MCF 10A (cell line): Measurements from ENCODE around the gene UBE2V1. TPM values are rescaled to one million over a fixed set of nuclear protein-coding genes. Genes with fewer than 3 reads are reported as not detected.

Source experiments
- BruUV-seq: library from RNA; stranded (reverse); fragments of 400-500 nt; replicated peaks from 2 replicates; lab custom pipeline; 2021; lab: Mats Ljungman, UMichigan
- CTCF ChIA-PET: fragments of 300-600 bp; sonication (Branson Sonifier 250); formaldehyde crosslinking; extraction: SDS; loops from one replicate; lab custom pipeline; 2021; ENCODE audit warnings: antibody characterized with exemption, inconsistent platforms; lab: Yijun Ruan, JAX
- POLR2A ChIA-PET: fragments of 300-600, 350-650 bp; sonication (Branson Sonifier 250); formaldehyde crosslinking; extraction: SDS; loops from one replicate; lab custom pipeline; 2020; ENCODE audit warnings: antibody characterized with exemption, inconsistent platforms; lab: Yijun Ruan, JAX
- DNase-seq: peaks from one replicate; pipeline ENCODE4 v3.0.0-alpha.2; 2018; ENCODE audit not compliant: unreplicated experiment
- H3K27ac Mint-ChIP-seq: one replicate; pipeline ENCODE4 v1.8.0; 2022; ENCODE audit warnings: mild to moderate bottlenecking, low read depth, mixed read lengths; ENCODE audit not compliant: unreplicated experiment
- H3K27me3 Mint-ChIP-seq: one replicate; pipeline ENCODE4 v1.8.0; 2022; ENCODE audit warnings: mixed read lengths; ENCODE audit not compliant: insufficient read depth, unreplicated experiment
- H3K36me3 Mint-ChIP-seq: one replicate; pipeline ENCODE4 v1.8.0; 2022; ENCODE audit warnings: mild to moderate bottlenecking, moderate library complexity, mixed read lengths; ENCODE audit not compliant: insufficient read depth, unreplicated experiment
- H3K4me1 Mint-ChIP-seq: one replicate; pipeline ENCODE4 v1.8.0; 2022; ENCODE audit warnings: mixed read lengths; ENCODE audit not compliant: insufficient read depth, unreplicated experiment
- H3K4me3 Mint-ChIP-seq: one replicate; pipeline ENCODE4 v1.8.0; 2022; ENCODE audit warnings: mild to moderate bottlenecking, moderate library complexity, mixed read lengths; ENCODE audit not compliant: unreplicated experiment
- H3K9me3 Mint-ChIP-seq: one replicate; pipeline ENCODE4 v1.8.0; 2022; ENCODE audit warnings: mixed read lengths; ENCODE audit not compliant: unreplicated experiment
- intact Hi-C: fragments of 100-400 bp; cut with micrococcal nuclease; formaldehyde crosslinking; loops from 2 replicates; pipeline ENCODE4 v1.14.1; 2022
- total RNA-seq: library from RNA; stranded (reverse); gene quantifications from 2 replicates; pipeline ENCODE4 v1.2.3, GENCODE V29; 2022
- TF ChIP-seq, protein P1 (sequence below): fragments of 200-600 bp; IDR thresholded peaks from one replicate; pipeline ENCODE4 v1.8.0; 2022; ENCODE audit warnings: antibody characterized with exemption, mild to moderate bottlenecking; ENCODE audit not compliant: unreplicated experiment

Gene UBE2V1
- total RNA-seq, 1 experiment from 2014 or later: 99.5 TPM

DNA sequence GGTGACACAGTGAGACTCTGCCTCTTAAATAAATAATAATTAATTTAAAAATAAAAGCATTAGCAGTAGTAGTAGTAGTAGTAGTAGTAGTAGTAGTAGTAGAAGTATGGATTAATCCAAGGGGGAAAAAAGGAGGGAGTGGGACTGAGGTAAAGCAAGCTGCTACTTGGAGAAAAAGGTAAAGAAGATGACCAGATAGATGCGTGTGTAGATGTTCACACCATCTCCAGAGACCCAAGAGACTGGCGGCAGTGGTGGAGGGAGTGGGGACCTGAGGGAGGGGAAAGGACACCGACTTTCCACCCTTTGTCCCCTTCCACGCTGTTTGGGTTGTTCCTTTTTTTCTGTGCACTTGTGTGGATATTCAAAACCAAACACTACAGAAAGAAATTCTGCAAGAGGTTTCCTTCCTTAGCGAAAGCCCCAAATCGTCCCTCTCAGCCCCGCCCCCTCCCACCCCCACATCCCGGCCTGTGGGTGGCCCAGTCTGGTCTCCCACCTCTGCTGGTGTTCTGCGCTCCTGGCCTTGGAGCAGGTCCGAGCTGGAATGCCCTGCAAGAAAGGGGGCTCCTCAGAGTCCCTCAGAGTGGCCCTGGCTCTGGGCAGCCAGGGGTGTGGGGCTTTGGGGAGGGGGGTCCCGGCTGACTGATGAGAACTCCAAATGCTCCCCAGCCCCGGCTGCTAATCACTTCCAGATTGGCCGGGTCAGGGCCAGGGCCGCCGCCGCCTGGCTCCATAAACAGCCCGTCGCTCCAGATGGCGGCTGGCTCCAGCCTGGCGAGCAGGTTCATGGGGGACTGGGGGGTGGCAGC lies 60.2 kb downstream of the UBE2V1 start:
- DNase-seq: no peak
- ChIA-PET CTCF (interaction anchor here (0.6 to 1.2 kb wide), 5 partner anchors 14 to 73 kb away, joined by 3 to 7 read pairs (median 3); no protein-coding TSS in a partner anchor), POLR2A (interaction anchor here (0.7 to 0.8 kb wide), 2 partner anchors 30 to 50 kb away, joined by 3 read pairs; no protein-coding TSS in a partner anchor)
- TF ChIP-seq, protein P1, sequence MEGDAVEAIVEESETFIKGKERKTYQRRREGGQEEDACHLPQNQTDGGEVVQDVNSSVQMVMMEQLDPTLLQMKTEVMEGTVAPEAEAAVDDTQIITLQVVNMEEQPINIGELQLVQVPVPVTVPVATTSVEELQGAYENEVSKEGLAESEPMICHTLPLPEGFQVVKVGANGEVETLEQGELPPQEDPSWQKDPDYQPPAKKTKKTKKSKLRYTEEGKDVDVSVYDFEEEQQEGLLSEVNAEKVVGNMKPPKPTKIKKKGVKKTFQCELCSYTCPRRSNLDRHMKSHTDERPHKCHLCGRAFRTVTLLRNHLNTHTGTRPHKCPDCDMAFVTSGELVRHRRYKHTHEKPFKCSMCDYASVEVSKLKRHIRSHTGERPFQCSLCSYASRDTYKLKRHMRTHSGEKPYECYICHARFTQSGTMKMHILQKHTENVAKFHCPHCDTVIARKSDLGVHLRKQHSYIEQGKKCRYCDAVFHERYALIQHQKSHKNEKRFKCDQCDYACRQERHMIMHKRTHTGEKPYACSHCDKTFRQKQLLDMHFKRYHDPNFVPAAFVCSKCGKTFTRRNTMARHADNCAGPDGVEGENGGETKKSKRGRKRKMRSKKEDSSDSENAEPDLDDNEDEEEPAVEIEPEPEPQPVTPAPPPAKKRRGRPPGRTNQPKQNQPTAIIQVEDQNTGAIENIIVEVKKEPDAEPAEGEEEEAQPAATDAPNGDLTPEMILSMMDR: no peak
- intact Hi-C loops: no loop called here
- Mint-ChIP-seq H3K27me3 (no peaks in the 10 kb centered on the region), H3K4me1 (no peaks in the 10 kb centered on the region), H3K36me3 (no peaks in the 10 kb centered on the region), H3K27ac (no peak overlapping the region), H3K9me3 (no peaks in the 10 kb centered on the region), H3K4me3 (no peak overlapping the region)
- no TSS peak for BruUV-seq

DNA sequence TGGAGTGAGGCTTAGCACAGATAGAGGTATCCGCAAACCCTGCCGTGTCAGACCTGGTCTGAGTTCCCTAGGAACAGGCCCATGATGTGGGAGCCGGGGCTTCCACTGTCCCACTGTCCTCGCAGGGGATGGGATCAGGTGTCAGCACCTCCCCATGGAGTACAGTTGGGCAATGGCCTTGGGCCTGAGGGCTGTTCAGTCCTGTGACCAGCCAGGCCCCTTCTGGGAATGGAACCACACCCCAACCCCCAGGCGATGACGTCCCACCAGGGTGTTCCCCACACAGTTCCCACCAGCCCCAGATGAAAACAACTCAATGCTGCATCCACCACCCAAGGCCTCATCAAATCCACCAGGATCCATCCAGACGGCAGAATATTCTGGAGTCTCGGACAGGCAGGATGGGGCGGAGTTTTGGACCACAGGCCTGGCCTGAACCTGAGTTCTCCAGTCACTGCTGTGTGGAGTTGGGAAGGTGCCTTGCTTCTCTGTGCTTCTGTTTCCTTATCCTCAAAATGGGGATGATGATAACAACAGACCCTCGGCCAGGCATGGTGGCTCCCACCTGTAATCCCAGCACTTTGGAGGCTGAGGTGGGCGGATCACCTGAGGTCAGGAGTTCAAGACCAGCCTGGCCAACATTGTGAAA lies 62.2 kb downstream of the UBE2V1 start:
- H3K27ac Mint-ChIP-seq: no peak overlapping the region

DNA sequence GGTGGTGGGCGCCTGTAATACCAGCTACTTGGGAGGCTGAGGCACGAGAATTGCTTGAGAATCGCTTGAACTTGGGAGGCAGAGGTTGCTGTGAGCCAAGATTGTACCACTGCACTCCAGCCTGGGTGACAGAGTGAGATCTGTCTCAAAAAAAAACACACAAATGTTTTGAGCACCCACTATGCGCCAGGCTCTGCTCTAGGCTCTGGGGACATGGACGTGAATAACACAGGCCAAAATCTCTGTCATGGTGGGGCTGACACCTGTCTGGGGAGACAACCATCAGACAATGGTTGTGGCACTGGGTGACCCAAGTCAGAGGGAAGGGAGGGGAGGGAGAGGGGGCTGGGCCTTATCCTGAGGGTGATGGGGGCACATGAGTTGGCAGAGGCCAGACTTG lies 62.7 kb downstream of the UBE2V1 start:
- peaks cover 6% of the 10 kb centered on the region for H3K36me3 Mint-ChIP-seq
- H3K27me3 Mint-ChIP-seq: no peaks in the 10 kb centered on the region
- no TSS peak for BruUV-seq
- H3K4me3 Mint-ChIP-seq: no peak overlapping the region
- H3K4me1 Mint-ChIP-seq: no peaks in the 10 kb centered on the region
- no peak overlapping the region for H3K27ac Mint-ChIP-seq
- ChIA-PET CTCF (interaction anchor here (1.3 kb wide), 1 partner anchor 71 kb away, joined by 5 read pairs; no protein-coding TSS in a partner anchor), POLR2A (no interaction called here)
- no peak for DNase-seq
- TF ChIP-seq, protein P1: no peak
- H3K9me3 Mint-ChIP-seq: peaks cover 7% of the 10 kb centered on the region
- intact Hi-C loops: no loop called here

More for the DNA sequence above, 62.2 kb downstream of the UBE2V1 start:
- H3K36me3 Mint-ChIP-seq: peaks cover 5% of the 10 kb centered on the region
- peaks cover 5% of the 10 kb centered on the region for H3K9me3 Mint-ChIP-seq
- H3K4me1 Mint-ChIP-seq: no peaks in the 10 kb centered on the region
- no TSS peak for BruUV-seq
- H3K4me3 Mint-ChIP-seq: no peak overlapping the region
- no peaks in the 10 kb centered on the region for H3K27me3 Mint-ChIP-seq
- peak; percentile 84 for DNase-seq
- TF ChIP-seq, protein P1: no peak
- intact Hi-C loops: no loop called here
- POLR2A ChIA-PET: no interaction called here
- CTCF ChIA-PET: interaction anchor here (1.0 to 1.3 kb wide), 2 partner anchors 20 to 72 kb away, joined by 4 to 5 read pairs; no protein-coding TSS in a partner anchor
